ENCODE data around the gene SLC28A1.

SLC28A1 gene

DNA sequence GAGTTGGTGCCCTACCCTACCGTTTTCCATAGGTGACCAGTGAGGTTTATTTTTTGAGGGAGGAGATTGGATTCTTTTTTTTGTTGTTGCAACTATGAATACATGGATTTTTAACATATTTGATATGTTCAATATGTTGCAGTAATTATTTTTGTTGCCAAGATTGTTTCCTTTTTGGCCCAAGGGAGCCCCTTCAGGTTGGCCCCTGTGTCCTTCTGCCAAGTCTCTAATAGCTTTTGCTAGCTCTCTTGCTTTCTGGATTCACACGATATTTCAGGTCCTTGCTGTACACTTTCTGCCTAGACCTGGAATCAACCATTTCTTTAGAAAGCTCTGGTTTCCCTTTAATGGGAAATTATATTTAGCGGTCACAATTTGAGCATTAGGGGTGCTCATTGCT lies 22.7 kb upstream of the SLC28A1 start:
- no peak overlapping the region for H3K27ac ChIP-seq (ENCODE audit: low read length)
- ATAC-seq (ENCODE audit: insufficient read depth, low read depth) (no peak), DNase-seq (no peak)
- TF ChIP-seq, protein P1, sequence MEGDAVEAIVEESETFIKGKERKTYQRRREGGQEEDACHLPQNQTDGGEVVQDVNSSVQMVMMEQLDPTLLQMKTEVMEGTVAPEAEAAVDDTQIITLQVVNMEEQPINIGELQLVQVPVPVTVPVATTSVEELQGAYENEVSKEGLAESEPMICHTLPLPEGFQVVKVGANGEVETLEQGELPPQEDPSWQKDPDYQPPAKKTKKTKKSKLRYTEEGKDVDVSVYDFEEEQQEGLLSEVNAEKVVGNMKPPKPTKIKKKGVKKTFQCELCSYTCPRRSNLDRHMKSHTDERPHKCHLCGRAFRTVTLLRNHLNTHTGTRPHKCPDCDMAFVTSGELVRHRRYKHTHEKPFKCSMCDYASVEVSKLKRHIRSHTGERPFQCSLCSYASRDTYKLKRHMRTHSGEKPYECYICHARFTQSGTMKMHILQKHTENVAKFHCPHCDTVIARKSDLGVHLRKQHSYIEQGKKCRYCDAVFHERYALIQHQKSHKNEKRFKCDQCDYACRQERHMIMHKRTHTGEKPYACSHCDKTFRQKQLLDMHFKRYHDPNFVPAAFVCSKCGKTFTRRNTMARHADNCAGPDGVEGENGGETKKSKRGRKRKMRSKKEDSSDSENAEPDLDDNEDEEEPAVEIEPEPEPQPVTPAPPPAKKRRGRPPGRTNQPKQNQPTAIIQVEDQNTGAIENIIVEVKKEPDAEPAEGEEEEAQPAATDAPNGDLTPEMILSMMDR (IDR thresholded peaks at IDR 0.05; ENCODE audit: borderline replicate concordance, extremely low read depth, low read length, poor library complexity, severe bottlenecking), result no peak
- no peak for TF ChIP-seq EZH2 (IDR thresholded peaks at IDR 0.05; ENCODE audit: borderline replicate concordance, low read depth, low read length, severe bottlenecking)
- H3K9ac ChIP-seq (ENCODE audit: low read depth, low read length), result no peak overlapping the region
- no peaks in the 10 kb centered on the region for H3K36me3 ChIP-seq (ENCODE audit: insufficient read depth, low read length)
- no peaks in the 10 kb centered on the region for H3K79me2 ChIP-seq (ENCODE audit: insufficient read depth, low read length)
- no peak overlapping the region for H2AFZ ChIP-seq (ENCODE audit: low read depth, low read length)
- no peak overlapping the region for H3K4me2 ChIP-seq (ENCODE audit: insufficient read depth, low read length)
- H4K20me1 ChIP-seq (ENCODE audit: insufficient read depth, low read length), result no peaks in the 10 kb centered on the region
- no peaks in the 10 kb centered on the region for H3K27me3 ChIP-seq (ENCODE audit: insufficient read depth, low read length, poor library complexity)
- no peaks in the 10 kb centered on the region for H3K9me3 ChIP-seq (ENCODE audit: insufficient read depth, low read length, severe bottlenecking)
- H3K4me3 ChIP-seq (ENCODE audit: low read depth in 1 of 2, low read length in 2 of 2), result no peak overlapping the region
- H3K4me1 ChIP-seq (ENCODE audit: insufficient read depth, low read length), result no peaks in the 10 kb centered on the region

GRCh38 chr15:84862214-84862975 lies 22.1 kb upstream of the SLC28A1 start:
- TF ChIP-seq EZH2 (IDR thresholded peaks at IDR 0.05; ENCODE audit: borderline replicate concordance, low read depth, low read length, severe bottlenecking), result no peak
- TF ChIP-seq, protein P1 (IDR thresholded peaks at IDR 0.05; ENCODE audit: borderline replicate concordance, extremely low read depth, low read length, poor library complexity, severe bottlenecking), result no peak
- no peak overlapping the region for H2AFZ ChIP-seq (ENCODE audit: low read depth, low read length)
- DNase-seq, result no peak
- no peaks in the 10 kb centered on the region for H3K4me1 ChIP-seq (ENCODE audit: insufficient read depth, low read length)
- no peak overlapping the region for H3K27ac ChIP-seq (ENCODE audit: low read length)
- H3K9ac ChIP-seq (ENCODE audit: low read depth, low read length), result no peak overlapping the region
- no peaks in the 10 kb centered on the region for H3K79me2 ChIP-seq (ENCODE audit: insufficient read depth, low read length)
- H3K27me3 ChIP-seq (ENCODE audit: insufficient read depth, low read length, poor library complexity), result no peaks in the 10 kb centered on the region
- no peak overlapping the region for H3K4me2 ChIP-seq (ENCODE audit: insufficient read depth, low read length)
- no peak for ATAC-seq (ENCODE audit: insufficient read depth, low read depth)
- H4K20me1 ChIP-seq (ENCODE audit: insufficient read depth, low read length), result no peaks in the 10 kb centered on the region
- no peak overlapping the region for H3K4me3 ChIP-seq (ENCODE audit: low read depth in 1 of 2, low read length in 2 of 2)
- H3K9me3 ChIP-seq (ENCODE audit: insufficient read depth, low read length, severe bottlenecking), result no peaks in the 10 kb centered on the region
- H3K36me3 ChIP-seq (ENCODE audit: insufficient read depth, low read length), result no peaks in the 10 kb centered on the region

DNA sequence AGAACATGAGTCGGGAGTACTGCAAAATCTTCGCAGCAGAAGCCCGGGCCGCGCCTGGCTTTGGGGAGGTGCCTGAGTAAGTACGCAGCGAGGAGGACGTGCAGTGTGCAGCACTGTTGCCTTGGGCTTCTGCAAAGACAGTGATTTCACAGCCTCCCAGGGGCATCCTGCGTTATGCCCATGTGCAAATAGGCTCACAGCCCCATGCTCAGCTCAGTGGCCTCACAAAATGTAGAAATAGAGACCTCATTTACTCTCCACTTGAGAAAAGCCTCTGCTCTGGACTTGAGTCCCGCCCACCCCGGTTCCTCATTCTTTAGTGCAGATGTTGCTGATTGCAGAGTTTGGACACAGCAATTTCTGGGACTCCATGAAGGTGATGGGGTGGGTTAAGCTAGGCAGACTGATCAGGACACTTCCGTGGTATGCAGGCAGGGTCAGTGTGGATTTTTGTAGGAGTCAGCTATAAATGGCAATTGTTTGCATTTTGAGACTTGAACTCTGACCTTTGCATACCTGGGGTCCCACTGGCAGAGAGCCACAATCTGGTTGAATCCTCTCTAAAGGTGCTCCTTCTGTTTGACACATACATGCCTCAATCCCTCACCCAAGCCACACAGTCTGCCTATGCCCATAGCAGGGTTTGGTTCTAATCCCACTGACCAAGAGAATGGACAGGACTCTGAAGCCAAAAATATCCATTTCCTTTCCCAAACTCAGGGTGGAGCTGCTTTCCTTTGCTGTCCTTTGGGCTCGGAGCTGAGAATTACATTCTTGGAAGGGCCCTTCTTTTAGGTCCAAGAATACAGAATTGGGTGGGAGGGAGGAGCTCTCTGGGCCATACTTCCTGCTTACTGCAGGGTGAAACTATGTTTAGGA lies 20.7 kb upstream of the SLC28A1 start:
- H3K9me3 ChIP-seq (ENCODE audit: insufficient read depth, low read length, severe bottlenecking), result no peaks in the 10 kb centered on the region
- no peaks in the 10 kb centered on the region for H3K36me3 ChIP-seq (ENCODE audit: insufficient read depth, low read length)
- TF ChIP-seq EZH2 (IDR thresholded peaks at IDR 0.05; ENCODE audit: borderline replicate concordance, low read depth, low read length, severe bottlenecking), result no peak
- TF ChIP-seq, protein P1 (IDR thresholded peaks at IDR 0.05; ENCODE audit: borderline replicate concordance, extremely low read depth, low read length, poor library complexity, severe bottlenecking), result no peak
- no peaks in the 10 kb centered on the region for H4K20me1 ChIP-seq (ENCODE audit: insufficient read depth, low read length)
- H3K27me3 ChIP-seq (ENCODE audit: insufficient read depth, low read length, poor library complexity), result no peaks in the 10 kb centered on the region
- DNase-seq (no peak), ATAC-seq (ENCODE audit: insufficient read depth, low read depth) (no peak)
- H3K4me1 ChIP-seq (ENCODE audit: insufficient read depth, low read length), result no peaks in the 10 kb centered on the region
- H3K4me3 ChIP-seq (ENCODE audit: low read depth in 1 of 2, low read length in 2 of 2), result no peak overlapping the region
- no peak overlapping the region for H2AFZ ChIP-seq (ENCODE audit: low read depth, low read length)
- H3K79me2 ChIP-seq (ENCODE audit: insufficient read depth, low read length), result no peaks in the 10 kb centered on the region
- no peak overlapping the region for H3K27ac ChIP-seq (ENCODE audit: low read length)
- H3K4me2 ChIP-seq (ENCODE audit: insufficient read depth, low read length), result no peak overlapping the region
- H3K9ac ChIP-seq (ENCODE audit: low read depth, low read length), result no peak overlapping the region

Measured in DND-41 (cell line).